H1 (cell line): ENCODE measurements around the gene CBFB. TPM values are rescaled to one million over a fixed set of nuclear protein-coding genes. Genes with fewer than 3 reads are reported as not detected.

Source experiments
- CHD2 ChIP-seq: IDR thresholded peaks from 2 replicates; pipeline ENCODE4 v1.6.1; 2012; ENCODE audit warnings: low read length, improper control_type of control experiment
- EZH2 ChIP-seq: fragments of 200-600 bp; sonication (generic); IDR thresholded peaks from 2 replicates; pipeline ENCODE4 v1.7.1; 2012; ENCODE audit warnings: low read depth, mild to moderate bottlenecking, moderate library complexity, low read length, inconsistent platforms; ENCODE audit not compliant: severe bottlenecking
- NANOG ChIP-seq: IDR thresholded peaks from 2 replicates; pipeline ENCODE4 v1.6.1; 2011; ENCODE audit warnings: low read length, low read depth, mild to moderate bottlenecking, inconsistent platforms; ENCODE audit not compliant: insufficient read depth, poor library complexity, severe bottlenecking
- SP4 ChIP-seq: IDR thresholded peaks from 2 replicates; pipeline ENCODE4 v1.6.1; 2012; ENCODE audit warnings: low read length, inconsistent platforms
- TBP ChIP-seq: IDR thresholded peaks from 2 replicates; pipeline ENCODE4 v1.6.1; 2011; ENCODE audit warnings: low read depth, low read length, improper control_type of control experiment
- TEAD4 ChIP-seq: IDR thresholded peaks from 2 replicates; pipeline ENCODE4 v1.6.1; 2012; ENCODE audit warnings: low read depth, low read length, inconsistent platforms, mixed read lengths
- ZNF274 ChIP-seq: IDR thresholded peaks from 2 replicates; pipeline ENCODE4 v1.7.0; 2012; ENCODE audit warnings: low read length, borderline replicate concordance; ENCODE audit errors: extremely low read depth
- polyA plus RNA-seq, 7 experiments: library from polyadenylated mRNA; depleted of rRNA in 3 of 7; stranded (reverse) in 5 of 7; unstranded in 2 of 7; fragments of >200 nt in 5 of 7; fragments of 200-250 nt in 2 of 7; gene quantifications; 1 replicate in 5 of 7; 2 replicates in 1 of 7; 4 replicates in 1 of 7; pipeline versions ENCODE4 v1.2.1 to v1.2.3, GENCODE V29; 2011 to 2013; ENCODE audit warnings: missing spikeins in 2 of 7, mixed read lengths in 2 of 7
- total RNA-seq: library from RNA; stranded (reverse); fragmentation: NEBNext Ultra II Directional; extraction: Animal tissue kit (Norgen Biotek cat#: 25700); gene quantifications from 2 replicates; pipeline ENCODE4 v1.2.1, GENCODE V29; 2021

The CBFB gene
- total and polyA plus RNA-seq, 2 of the 8 experiments (the other 6 are each of a cell fraction or from before 2014, with no cell fraction given): 11.5 to 31.6 TPM

GRCh38 chr16:67082891-67083290 lies 53.9 kb downstream of the CBFB start (continued):
- no peak for TF ChIP-seq EZH2
- no peak for TF ChIP-seq NANOG
- TF ChIP-seq SP4: no peak
- no peak for TF ChIP-seq CHD2
- no peak for TF ChIP-seq TBP
- no peak for TF ChIP-seq ZNF274
- TF ChIP-seq TEAD4: no peak
